ENCODE results near the gene CAPN8.

Gene CAPN8

DNA sequence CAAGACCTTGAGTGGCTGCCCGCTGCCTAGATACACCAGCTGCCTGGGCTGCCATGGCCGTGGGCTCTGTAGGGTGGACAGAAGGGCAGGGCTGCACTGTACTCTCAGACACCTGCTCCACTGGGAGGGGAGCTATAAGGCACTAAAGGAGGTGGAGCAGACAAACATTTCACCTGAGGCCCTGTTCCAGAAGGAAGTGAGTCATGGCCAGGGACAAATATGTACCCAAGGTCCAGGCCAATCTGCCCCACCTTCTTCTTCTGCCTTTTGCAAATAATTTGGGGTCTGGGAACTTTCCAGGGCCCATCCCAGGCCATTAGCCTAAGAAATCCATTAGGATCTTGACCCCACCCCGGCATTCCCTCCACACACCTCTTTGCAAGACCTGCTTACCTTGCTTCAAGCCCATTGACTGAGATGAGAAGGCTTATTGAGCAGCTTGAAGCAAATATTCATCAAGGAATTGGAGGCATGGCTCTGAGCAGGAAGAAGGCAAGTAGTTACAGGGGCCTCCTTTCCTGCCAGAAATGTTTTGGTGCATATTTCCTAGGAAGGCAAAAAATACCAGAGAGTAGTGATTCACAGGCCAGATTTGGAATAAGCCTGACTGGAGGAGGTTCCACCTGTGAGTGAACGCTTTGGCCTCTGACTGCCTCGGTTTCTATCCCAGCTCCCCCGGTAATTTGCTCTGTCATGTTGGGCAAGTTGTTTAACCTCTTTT is at the start of gene CAPN8:
TSS of gene CAPN8 (minus strand) at position 110 of the 721 bp plus-strand sequence. CDS start at position 55, 55 bp downstream.
- DNase-seq (ENCODE audit: low spot score), result peak; percentile 53

DNA sequence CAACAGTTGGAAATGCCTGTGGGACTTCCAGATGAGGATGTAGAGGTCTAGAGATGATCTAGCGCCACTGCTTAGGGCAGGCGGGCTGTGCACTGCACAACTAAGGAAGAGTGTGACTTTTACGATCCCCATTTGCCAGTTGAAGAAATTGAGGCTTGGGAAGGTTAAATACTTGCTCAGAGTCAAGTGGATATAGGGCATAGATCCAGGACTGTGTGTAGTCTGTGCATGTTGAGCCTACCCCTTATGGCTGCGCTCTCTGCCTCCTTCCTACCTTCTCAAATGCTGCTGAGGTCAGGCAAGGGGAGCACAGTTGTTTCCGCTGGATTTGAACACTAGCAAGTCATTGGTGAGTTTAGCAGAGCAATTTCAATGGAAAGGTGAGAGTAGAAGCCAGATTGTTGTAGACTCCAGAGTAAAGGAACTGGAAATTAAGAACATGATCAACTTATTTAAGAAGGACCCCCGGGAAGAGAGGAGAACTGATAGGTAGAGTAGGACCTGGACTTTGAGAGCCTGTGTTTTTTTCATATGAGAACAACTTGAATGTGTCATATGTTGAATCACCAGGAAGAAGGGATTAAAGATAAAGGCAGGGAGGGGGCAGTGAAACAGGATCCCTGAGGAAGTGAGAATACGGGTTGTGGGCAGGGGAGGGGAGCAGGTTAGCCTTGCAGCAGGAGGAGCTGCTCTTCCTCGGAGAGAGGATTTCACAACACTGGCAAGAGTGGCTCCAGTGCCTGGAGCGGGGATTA is 49.5 kb upstream of the CAPN8 start:
- peak; percentile 92 for DNase-seq (ENCODE audit: low spot score)

DNA sequence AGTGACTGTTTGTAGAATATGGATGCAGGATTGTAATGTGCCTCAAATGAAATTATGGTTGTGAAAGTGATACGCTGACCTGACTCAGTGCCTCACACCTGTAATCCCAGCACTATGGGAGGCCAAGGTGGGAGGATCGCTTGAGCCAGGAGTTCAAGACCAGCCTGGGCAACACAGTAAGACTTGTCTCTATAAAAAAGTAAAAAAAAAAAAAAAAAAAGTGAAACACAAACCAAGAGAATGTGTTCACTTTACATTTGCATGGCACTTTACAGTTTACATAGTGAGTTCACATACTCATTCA is 48.9 kb upstream of the CAPN8 start:
- no peak for DNase-seq (ENCODE audit: low spot score)

DNA sequence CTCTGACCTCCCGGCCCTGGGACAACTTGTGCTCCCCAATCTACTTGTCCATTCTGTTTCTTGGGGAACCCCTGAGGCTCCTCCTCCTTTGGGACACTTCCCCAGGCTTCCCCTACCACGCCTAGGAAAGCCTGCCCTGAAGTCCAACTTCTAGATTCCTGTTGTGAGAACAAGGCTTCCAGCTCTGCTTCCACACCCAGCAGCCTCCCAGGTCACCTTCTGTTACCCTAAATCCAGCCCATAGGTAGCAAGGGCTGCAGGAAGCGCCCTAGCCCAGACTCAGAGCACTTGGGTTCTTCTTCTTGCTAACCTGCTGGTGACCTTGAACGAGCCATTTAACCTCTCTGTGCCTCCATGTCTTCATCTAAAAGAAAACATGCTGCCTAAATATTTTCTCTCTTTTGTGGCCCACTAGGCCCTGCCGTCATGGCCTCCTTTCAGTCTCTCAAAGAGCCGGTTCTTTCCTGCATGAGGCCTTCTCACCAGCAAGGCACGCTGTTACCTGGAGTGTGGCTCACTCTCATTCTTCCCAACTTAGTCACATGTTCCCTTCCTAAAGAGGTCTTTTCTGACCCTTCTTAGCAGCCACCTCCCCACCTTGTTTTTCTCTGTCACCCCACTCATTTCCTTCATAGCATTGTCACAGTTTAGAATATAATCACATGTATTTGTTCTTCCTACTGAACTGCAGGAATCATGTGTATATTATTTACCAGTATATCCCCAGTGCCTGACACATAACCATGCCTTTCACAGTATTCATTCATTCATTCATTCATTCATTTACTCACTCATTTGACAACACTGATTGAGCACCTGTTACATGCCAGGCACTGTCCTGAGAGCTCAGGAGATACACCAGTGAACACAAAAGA is 48.3 kb upstream of the CAPN8 start:
- DNase-seq (ENCODE audit: low spot score), result peak; percentile 79

DNA sequence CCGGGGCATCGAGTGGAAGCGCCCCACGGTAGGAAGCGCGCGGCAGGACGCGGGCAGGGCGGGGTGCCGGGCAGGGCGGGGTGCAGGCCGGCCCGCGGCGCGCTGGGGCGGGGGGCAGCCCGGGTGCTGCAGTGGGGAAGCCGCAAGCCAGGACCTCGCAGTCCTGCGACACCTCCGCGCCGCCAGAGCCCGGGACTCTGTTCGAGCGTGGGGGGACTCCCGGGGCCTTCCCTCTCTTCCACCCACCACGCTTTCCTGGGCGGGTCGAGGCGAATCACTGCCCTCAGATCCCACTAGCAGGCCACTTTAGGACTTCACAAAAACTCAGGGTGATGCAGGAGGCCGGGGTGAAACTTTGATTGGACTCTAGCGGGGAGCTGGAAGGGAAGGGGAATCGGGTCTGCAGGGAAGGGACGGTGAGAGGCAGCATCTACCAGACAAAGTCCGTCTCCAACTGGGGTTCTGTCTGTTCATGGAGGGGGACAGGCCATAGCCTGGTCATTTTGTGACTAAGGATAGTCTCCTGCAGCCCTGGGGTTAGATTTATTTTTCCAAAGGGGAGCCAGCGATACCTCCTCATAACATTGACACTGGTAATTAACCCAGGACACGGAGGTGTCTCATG is 47.5 kb upstream of the CAPN8 start:
- DNase-seq (ENCODE audit: low spot score), result no peak

DNA sequence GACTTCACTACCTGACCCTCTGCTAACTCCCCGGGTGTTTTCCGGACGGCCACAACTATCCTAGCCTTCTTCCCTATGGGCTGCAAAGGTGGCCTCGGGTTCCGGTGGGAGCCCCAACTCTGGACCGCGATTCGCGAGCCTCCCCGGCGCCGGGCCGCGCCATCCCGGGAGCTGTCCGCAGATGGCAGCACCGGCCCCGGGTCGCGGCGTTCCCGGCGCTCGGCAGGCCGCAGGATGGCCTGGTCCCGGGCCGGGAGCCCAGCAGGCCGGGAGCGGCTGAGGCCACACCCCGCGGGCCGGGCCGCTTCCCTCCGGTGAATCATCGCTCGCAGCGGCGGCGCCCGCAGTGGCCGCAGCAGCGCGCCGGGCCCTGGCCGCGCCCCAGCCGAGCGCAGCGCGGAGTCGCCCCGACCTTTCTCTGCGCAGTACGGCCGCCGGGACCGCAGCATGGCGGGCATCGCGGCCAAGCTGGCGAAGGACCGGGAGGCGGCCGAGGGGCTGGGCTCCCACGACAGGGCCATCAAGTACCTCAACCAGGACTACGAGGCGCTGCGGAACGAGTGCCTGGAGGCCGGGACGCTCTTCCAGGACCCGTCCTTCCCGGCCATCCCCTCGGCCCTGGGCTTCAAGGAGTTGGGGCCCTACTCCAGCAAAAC is 46.8 kb upstream of the CAPN8 start, which contains the start of gene CAPN2:
TSS of gene CAPN2 (plus strand) at position 346 of the 656 bp plus-strand sequence. CDS start at position 448, 102 bp downstream.
- peak; percentile 91 for DNase-seq (ENCODE audit: low spot score)

DNA sequence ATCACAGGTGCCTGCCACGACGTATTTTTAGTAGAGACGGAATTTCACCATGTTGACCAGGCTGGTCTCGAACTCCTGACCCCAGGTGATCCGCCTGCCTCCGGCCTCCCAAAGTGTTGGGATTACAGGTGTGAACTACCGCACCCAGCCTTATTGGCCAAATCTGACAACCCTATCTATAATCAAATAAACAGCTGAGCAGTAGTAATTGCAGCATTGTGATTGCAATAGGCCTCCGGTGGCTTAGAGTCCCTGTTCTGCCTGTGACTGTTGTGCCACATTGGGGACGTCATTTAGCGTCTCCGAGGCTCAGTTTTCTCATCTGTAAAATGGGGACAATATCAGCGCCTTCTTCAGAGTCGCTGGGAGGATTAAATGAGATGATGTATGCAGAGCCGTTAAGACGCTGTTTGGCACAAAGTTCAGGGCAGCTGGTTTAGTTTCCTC is 46.3 kb upstream of the CAPN8 start:
- DNase-seq (ENCODE audit: low spot score), result no peak

DNA sequence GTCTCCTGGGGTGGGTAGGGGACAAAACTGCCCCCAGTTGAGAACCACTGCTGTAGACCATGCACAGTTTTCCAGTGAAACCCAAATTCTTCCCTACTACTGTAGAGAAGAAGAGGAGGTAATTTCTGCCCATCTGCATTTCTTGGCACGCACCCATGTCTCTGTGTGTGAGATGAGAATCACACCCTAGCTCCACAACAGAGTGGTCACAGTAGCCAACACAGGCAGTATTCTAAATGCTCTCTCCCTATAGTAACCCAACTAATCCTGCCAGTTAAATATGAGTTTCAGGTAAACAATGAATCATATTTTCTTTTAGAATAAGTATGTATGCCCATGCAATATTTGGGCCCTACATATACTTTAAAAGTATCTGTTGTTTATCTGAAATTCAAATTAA is 45.7 kb upstream of the CAPN8 start:
- peak; percentile 38 for DNase-seq (ENCODE audit: low spot score)

DNA sequence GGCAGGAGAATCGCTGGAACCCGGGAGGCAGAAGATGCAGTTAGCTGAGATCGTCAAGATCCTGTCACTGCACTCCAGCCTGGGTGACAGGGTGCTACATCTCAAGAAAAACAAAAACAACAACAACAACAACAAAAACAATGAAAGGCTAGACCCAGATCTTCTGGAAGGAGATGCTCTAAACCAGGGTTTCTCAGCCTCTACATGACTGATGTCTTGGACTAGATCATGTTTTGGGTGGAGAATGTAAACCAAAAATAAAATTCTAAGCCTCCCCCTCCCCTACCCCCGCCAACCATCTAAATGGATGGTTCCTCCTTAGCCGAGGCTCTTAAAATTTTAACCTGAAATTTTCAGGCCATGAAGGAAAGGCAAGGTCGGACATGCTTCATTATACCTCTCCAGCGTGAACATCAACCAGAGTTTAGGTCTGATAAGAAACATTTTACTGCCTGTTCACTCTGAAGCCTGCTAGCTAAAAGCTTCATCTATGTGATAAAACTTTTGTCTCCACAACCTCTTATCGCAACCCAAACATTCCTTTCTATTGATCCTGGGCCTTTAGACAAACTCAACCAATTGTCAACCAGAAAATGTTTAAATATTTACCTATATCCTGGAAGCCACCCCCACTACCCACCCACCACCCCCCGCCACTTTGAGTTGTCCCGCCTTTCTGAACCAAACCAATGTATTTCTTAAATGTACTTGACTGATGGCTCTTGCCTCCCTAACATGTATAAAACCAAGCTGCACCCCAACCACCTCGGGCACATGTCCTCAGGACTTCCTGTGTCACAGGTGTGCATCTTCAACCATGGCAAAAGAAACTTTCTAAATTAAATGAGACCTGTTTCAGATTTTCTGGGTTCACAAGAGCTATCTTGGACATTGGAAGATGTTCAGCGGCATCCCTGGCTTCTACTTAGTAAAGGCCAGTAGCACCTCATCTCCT is 45.0 kb upstream of the CAPN8 start:
- no peak for DNase-seq (ENCODE audit: low spot score)

DNA sequence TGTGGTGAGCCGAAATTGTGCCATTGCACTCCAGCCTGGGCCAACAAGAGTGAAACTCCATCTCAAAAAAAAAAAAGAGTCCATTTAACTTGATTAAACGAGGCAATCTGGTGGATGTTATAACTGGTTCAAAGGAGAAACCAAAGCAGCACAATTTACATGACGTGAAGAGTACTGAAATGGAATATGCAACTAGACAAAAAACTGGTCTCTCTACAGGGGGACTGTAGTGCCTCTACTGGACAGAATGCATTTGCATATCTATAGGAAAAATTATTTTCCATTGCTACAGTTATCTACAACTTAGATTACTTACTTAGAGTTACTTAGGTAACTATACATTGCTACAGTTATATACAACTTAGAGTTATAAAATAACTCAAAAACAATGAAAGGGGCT is 44.1 kb upstream of the CAPN8 start:
- no peak for DNase-seq (ENCODE audit: low spot score)

DNA sequence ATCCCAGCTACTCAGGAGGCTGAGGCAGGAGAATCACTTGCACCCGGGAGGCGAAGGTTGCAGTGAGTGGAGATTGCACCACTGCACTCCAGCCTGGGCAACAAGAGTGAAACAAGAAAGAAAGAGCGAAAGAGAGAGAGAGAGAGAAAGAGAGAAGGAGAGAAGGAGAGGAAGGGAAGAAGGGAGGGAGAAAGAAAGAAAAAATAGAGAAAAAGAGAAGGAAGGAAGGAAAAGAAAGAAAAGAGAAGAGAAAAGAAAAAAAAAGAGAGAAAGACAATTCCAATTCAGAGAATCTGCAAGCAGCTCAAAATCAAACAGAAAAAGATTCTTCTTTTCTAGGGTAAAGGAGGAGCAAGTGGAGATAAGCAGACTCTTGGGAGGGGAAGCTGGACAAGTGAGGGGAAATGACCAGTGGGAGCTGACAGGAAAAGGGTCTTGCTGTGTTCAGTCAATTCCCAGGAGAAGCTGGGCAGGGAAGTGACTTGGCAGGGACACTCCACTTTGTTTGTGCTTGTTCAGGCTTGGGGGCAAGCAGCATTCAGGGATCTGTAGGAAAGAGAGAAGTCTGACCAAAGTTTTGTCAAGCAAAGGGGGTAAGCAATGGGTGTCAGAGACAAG is 43.3 kb upstream of the CAPN8 start:
- DNase-seq (ENCODE audit: low spot score), result no peak

DNA sequence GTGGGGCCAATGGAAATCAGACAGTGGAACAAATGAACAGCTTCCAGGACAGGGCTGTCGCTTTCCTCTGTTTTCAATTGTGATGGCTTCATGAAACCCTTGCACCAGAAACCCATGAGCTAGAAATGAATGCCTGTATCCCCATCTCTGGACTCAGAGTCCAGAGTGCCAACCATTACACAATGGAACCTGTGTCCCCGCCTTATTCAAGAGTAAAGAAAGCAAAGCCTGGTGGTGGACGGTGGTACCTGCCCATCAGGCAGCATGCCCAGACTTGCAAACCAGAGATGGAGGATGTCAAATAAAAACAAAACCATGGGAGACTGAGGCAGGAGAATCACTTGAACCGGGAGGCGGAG is 42.5 kb upstream of the CAPN8 start:
- no peak for DNase-seq (ENCODE audit: low spot score)

DNA sequence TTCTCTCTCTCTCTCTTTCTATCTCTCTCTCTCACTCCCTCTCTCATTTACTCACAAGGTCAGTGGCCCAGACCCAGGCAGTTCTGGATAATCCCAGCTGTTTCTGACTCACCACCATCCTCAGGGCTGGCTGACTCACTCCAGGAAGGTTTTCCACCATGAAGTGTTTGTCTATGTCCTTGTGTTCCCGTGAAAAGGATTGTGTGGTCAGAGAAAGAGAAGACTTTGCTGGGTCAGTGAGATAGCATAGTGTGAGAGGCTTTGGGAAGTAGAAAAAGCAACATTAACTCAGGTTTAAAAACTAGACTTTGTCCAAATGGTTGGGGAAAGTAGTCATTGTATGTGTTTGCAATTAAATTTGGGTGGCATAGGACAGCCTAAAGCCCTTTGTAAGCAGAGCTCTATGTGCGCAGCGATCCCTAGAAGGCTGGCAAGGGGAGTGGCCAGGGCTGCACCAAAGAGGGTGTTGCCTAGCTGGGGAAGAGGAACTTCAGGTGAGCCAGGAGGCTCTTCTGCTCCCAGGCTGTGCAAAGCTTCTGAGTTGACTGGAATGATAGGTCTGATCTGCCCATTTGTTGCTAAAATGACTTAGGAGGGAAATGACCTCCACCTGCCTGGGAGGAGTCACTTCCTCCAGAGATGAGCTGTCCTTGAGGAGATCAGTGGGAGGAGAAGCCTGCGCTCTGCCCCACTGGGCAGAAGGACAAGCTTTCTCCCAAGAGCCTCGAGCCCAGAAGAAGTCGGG is 41.9 kb upstream of the CAPN8 start:
- DNase-seq (ENCODE audit: low spot score), result peak; percentile 99

DNA sequence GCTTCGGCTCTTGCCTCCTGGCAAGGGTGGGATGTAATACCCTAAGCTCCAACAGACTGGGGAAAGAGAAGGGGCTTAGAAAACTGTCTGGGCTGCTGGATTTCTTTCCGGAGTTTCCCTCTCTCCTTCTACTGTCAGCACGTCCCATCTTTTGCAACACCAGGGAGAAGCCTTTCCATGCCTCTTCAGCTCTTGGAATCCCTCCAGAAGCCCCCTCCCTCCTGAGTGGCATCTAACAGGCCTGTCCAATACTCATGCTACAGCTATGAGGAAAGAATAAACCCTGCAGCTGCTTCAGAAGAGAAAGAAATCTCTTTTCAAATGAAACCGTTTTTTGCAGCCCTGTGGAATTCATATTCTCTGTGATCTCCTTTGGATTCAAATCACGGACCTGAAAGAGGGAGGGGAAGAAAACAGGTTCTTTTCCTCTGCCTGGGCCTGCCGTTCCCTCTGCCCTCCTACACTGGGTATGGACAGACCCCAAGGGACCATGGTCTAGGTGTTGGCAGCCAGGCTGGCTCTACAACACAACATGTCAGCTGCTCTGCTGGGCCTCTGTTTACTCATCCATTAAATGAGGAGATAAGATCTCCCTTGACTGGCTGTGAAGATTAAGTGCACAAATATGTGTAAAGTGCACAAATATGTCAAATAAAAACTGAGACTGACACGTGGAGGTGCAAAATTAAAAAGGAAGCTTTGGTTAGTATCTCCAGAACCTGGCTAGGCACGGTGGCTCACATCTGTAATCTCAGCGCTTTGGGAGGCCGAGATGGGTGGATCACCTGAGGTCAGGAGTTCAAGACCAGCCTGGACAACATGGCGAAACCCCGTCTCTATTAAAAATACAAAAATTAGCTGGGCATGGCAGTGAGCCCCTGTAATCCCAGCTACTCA is 40.8 kb upstream of the CAPN8 start:
- peak; percentile 81 for DNase-seq (ENCODE audit: low spot score)

DNA sequence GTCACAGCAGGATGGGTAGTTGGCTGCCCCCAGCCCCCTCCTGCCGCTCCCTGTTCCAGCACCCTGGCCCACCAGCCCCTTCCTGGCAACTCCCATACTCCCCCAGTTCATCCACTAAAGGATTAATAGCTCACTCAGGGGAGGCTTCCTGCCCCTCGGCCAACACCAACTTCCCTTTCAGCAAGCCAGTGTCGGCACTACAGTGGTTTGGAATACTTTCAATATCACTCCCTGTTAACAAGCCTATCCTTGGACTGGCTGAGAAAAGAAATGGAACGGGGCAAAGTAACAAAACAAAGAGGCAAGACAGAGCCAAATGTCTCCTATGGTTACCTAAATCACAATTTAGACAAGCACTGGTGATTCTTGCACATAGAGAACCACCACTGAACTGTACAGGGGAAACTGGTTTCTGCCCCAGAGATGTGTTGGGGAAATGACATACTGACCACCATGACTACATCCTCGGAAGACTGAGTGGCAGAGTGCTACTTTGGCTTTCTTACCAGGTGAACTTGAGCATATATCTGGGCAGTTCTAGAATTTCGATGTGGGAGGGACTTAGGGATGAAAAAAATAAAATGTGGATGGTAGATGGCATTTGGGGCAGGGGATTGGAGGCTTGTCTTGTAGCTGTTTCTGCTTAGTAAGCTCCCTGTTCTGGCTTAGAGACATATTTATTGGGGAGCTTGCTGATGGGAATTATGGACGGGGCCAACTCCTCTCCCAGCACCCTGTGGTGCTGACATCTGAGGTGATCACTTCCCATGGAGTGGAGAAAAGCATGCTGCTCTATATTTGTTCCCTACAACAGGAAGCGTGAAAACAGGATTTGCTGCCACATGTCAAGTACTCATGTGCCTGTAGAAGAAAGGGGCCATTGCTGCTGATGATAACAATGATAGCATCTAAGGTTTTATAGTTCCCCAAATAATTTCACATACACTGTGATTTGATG is 39.7 kb upstream of the CAPN8 start:
- peak; percentile 43 for DNase-seq (ENCODE audit: low spot score)

DNA sequence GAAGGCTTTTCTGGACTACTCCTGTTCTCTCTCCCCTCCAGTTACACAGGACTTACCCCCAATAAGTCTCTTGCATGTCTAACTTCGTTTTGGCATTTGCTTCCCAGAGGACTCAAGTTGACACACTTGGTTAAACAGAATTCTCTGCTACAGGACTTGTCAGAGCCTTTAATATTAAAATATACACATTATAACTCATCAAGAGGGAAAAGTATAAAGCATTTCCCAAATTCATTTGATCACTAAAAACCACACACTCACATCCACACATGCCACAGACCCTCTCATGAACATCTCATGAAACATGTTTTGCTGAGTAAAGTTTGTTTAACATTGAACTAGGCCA is 38.1 kb upstream of the CAPN8 start:
- DNase-seq (ENCODE audit: low spot score), result no peak
